Measurements from ENCODE around the gene CHMP1B.
"Not testable (repeated sequence)": the region's sequence is repeated elsewhere in the genome, so short reads cannot be mapped to it uniquely, and the experiment has no call there.

CHMP1B gene

DNA sequence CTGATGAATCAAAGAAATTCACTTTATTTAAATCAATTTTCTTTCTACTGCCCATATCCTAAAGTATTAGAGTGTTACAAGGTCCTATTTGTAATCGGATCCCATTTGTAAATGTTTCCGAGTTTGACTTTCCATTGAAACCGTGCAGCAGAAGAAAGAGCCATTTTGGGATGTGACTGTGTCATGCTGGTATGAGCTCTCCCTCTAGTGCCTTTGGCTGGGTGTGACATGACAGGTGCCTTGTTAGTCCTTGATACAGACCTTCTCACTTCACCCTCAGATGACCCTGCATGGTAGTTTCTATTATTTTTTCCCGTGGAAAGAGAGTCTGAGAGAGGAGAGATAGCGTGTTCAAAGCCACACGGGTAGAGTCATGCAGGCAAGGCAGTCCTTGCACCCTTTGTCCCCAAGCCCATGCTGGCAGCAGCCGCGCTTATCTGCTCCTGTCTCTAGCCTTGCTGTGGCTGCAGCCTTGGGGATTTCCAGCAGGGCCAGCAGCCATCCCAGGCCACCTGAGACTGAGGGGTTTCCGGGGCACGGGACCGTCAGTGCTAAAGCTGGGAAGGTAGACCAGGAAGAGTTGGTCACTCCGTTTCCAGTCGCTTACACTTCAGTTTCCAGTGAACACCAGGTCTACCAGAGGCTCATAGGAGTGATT lies 21.4 kb downstream of the CHMP1B start:
- peak in 1 of 2 donors; percentile 19 for DNase-seq

DNA sequence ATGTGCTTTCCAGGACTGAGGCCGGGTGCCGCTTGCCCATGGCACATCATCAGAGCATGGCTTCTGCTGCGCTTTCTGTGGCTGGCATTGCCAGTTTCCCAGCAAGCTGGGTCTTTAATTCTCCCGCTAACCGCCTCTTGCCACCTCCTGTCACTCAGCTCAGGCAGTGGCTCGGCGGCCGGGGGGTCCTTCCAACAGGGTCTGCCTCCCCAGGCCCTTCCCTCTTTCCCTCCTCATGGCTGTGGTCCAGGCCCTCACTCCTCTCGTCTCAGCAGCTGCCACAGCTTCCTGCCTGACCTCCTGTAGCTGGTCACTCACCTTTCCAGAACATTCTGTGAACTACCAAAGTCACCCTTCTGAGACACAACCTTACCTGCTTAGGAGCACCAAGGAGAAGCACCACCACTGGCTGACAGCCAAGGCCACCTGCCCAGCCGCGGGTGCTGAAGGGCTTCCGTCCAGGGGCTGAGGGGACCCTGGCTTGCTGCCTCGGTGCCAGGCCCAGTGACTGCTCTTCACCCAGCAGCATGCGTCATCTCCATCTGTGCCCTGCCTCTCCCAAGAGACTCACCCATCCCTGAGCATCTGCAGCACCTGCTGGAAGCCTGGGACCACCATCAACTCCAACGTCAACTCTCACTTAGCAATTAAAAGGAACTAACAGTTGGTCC lies 22.6 kb downstream of the CHMP1B start:
- no peak for DNase-seq

DNA sequence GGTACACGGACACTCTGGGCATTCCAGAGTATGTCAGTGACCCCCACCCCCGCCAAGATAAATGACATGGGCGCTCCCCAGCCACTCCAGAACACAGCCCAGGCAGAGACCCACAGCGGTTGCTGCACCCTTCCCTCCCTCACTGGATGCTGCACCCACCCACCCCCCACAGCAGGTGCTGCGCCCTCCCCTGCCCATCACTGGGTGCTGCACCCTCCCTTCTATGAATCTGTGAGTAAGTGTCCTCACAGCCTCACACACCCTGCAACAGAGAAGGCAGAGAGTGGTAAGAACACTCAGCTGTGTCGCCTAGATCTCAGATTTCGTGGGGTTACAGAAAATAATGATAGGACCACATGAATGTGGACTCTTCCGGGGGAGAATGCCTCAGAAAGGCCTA lies 23.5 kb downstream of the CHMP1B start:
- no peak for DNase-seq

DNA sequence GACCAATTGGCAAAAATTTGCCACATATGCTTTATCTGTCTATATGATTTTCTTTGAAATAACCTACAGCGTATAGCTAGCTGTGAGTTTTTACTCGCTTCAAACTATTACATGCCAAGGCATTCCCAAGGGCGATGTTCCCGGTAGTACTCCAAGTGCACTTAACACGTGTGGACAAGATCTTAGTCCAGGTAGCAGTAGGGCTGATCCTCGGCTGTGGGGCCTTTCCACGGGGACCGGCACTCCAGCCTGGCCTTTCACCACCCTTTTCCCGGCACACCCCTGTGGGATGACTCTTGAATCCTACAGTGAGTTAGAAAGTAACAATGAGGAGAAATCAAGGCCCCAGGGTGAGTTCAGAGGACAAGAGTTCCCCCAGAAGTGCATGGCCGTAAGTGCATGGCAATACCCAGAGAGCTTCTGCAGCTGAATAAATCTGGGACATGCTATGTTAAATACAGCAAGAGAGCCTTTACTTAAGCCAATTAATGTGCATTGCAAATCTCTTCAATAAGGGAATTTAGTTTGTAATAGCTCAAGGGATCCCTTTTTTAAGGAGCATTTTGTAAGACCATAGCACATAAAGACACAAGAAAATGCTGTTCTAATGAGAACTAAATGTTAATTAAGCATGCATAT lies 26.4 kb downstream of the CHMP1B start:
- DNase-seq: no peak

DNA sequence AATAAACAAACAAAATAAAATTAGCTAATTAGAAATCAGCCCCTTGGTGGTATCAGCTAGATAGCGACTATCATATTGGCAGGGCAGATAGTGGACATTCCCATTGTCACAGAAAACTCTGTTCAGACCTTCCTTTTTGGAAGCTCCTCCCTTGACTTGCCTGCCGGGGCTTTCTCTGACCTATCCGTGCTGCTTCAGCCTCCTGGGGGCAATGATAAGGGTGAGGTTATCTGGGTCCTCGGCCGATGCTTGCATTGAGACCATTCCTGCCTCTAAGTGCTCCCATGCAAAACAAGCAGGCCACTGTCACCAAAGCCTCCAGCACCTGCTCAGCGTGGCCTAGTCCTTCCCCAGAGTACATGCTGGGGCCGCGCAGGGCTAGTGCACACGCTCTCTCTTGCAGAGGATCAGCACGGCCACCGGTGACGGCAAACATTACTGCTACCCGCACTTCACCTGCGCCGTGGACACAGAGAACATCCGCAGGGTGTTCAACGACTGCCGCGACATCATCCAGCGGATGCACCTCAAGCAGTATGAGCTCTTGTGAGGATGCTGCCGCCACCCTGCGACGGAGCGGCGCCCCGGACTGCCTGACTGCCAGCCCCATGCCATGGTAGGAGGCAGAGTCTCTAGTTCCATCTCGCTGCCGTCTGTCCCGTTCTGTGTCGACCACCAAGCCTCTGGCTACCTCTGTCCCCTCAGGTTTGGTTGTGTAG lies 29.5 kb downstream of the CHMP1B start:
- no peak for DNase-seq

DNA sequence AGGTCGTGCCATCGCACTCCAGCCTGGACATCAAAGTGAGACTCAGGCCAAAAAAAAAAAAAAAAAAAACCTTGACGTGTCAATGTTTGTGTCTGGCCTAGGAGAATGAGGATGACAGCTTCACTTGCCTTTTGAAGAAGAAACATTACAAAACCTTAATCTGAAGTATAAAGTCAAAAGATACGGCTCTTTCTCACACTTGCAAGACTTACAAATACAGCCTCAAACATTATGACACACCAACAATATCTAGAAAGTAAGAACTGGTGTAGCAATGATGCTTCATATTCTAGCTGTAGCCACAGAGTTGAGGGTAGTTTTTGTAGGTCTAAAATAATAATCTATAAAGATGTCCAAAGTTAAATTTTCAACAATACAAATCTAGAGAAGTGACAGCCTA lies 31.4 kb downstream of the CHMP1B start:
- DNase-seq: no peak

DNA sequence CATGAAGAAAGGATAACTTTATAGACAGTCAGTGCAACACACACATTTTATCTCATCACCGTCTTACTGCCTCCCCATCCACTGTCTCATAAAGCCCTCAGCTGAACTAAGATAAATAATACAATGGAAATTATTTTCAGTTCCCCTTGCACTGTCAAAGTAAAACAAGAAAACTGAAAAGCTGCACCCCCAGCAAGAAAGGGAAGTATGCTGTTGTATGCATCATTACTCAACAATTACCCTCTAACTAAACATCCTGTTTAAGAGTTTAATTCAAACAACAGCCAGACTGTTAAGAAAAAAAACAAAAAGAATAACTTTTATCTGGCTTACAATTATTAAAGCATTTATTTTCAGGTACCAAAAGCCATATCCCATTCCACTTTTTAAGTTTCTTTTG lies 31.9 kb downstream of the CHMP1B start:
- DNase-seq: peak in 1 of 2 donors; percentile 16

DNA sequence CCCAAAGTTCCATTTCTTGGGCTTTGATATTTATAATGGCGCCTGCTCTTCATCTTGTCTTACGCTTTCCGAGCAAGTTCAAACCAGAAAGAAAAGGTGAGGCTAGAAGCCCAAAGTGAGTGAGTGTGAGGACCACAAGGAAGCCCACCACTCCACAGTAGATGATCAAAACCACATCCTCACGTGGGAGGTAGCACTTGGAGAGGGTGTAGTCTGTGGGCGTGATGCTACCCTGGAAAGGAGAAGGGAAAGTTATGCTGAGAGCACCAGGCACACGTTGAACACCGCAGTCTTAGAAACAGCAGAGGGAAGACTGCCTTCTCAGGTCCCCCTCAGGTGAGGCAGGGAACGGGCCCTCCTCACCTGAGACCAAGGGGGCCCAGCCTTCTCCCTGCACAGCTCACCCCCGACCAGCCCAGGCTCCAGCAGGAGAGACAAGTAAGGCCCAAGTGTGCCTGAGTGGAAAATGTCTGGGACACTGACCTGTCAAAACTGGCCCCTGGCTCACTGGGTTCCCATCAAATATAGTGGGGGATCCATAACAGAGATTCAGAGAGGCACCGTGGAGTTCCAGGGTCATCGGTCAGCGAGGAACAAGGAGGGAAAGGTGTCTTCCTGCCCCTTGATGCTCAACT lies 33.3 kb downstream of the CHMP1B start:
- DNase-seq: no peak

DNA sequence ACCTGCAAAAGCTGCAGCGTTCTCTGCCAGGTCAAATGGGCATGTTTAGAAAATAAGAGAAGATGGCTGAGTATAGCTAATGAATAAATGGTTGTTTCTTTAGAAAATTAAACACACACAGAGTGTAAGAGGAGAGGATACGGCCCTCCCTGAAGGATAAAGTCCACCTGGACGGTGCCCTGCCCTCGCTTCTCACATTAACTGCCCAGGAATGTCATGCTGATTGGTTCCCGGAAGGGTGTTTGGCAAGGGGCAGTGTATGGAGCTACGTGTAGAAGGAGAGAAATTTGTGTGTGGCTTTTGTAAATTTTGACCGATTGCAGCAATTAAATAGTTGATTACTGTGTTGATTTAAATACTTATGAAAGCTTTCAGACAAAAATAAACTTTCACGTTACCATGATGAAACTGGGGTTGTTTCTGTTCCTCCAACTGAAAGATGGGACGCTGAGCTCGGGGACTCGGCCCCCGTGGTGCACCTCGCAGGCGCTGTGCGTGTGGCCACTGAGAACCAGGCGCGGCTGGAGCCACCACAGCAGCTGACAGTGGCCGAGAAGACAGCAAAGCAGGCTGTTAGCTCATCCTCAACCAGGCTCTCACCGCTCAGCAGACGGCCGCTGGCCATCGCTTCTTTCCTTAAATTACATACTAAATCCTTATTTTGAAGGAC lies 34.2 kb downstream of the CHMP1B start:
- peak in 1 of 2 donors; percentile 43 for DNase-seq

DNA sequence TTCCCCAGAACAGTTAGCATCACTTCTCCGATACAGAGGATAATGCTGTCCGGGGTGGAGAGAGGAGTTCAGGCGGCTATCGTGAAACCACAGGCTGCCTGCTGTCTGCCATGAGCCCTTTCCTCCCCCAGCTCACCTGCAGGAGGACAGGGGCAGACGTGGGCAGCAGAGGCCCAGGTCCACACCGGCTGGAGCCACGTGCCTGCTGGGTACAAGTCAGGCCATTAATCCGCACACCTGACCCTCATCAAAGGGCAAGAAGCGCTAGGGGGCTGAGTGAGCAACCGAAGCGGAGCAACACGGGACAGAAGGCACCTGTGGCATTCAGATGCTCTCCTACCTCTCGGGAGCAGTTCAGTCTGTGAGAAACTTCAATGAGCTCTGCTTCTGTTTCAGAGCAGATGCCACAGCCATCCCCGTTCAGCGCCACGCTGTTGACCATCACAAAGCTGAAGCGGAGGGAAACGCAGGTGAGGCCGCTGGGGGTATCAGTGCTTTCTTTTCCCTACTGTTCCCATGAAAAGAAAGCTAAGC lies 35.4 kb downstream of the CHMP1B start:
- no peak for DNase-seq

DNA sequence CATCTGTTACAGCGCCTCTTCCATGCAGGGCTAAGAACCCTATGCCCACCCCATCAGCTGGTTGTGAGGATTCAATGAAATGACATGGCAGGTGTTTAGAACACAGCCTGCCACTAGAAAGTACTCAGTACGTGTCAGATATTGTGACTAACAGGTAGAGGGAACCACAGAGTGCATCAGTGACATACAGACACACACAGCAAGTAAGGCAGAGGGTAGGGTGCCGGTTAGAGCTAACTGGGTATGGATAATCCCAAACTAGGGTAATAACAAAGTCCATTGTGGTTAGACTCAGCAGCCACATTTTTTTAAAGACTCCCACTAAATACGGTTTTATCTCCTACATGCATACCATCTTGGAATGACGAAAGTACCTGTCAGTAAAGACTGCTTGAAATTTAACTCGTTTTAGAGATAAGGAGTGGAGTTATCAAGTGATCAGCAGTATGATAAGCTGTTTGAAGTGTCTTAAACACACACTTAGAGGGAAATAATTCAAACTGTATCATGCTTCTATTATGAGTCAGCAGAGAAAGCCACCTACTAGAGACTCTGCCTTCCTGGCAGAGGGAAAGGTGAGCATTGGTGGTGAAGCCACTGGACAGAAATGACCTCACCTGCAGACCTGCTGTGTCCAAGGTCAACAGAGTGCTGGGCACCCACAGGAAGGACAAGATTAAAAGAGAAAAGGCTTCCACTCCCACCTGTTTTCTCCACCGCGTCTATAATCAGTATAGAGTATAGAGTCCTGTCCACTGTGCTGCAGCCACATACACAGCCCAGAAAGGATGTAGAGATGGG lies 36.3 kb downstream of the CHMP1B start:
- DNase-seq: no peak

DNA sequence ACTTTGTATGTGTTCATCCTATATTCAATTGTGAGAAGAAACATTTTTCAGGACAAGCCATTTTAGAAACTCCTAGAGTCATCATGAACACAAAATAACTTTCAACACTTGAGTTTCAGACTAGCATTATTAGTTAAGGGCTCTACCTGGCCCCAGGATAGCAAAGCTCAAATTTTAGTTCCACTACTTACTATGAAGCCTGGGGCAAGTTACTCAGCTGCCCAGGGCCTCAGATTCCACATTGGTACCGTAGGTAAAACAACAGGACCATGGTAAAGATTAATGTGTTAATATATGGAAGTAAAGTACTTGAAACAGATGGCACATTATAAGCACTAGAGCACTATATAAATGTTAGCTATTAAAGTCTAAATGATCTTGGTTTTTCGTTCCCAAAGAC lies 37.5 kb downstream of the CHMP1B start:
- DNase-seq: no peak

DNA sequence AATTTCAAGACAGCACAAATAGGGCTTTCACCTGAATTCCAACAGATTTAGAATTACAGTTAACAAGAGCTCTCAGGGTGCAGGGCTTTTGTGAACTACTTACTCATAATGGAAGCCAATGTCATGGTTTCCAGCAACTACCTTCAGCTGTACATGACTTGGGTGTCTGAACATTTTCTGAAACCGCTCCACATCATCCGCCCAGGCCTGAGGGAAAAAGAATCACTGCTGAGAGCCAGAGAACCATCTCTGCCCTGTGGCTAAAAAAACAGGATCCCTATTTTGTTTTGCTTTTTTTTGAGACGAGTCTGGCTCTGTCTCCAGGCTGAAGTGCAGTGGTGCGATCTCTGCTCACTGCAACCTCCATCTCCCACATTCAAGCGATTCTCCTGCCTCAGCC lies 38.1 kb downstream of the CHMP1B start:
- DNase-seq: no peak

DNA sequence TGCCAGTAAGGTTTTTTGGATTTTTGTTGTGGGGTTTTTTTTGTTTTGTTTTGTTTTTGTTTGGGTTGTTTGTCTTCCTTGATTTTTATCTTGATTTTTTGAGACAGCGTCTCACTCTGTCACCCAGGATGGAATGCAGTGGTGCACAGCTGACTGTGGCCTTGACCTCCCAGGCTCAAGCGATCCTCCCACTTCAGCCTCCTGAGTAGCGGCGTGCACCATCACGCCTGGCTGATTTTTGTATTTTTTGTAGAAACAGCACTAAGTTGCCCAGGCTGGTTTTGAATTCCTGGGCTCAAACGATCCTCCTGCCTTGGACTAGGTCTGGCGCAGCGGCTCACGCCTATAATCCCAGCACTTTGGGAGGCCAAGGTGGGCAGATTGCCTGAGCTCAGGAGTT lies 40.5 kb downstream of the CHMP1B start:
- DNase-seq: no peak

DNA sequence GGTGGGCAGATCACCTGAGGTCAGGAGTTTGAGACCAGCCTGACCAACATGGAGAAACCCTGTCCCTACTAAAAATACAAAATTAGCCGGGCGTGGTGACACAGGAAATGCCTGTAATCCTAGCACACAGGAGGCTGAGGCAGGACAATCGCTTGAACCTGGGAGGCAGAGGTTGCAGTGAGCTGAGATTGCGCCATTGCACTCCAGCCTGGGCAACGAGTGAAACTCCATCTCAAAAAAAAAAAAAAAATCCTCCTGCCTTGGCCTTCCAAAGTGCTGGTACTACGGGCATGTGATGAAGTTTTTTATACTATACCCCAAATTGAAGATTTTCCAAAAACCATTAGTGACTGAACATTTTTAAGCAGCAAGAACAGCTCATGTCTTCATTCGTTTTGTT lies 41.2 kb downstream of the CHMP1B start:
- DNase-seq: not testable (repeated sequence)

DNA sequence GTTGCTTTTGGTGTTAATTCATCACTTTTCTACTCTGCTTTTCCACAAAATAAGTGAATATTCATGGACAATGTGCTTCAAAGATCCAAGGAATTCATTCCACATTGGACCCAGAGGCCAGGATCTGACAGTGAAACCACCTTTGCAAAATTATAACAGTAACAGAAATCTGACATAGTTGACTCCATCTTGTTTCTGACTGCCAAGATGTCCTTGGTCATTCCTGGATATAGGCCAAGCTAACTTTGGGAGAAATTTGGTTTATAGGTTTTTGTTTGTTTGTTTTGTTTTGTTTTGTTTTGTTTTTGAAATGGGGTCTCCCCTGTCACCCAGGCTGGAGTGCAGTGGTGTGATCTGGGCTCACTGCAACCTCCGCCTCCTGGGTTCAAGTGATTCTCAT lies 46.6 kb downstream of the CHMP1B start:
- DNase-seq: no peak

DNA sequence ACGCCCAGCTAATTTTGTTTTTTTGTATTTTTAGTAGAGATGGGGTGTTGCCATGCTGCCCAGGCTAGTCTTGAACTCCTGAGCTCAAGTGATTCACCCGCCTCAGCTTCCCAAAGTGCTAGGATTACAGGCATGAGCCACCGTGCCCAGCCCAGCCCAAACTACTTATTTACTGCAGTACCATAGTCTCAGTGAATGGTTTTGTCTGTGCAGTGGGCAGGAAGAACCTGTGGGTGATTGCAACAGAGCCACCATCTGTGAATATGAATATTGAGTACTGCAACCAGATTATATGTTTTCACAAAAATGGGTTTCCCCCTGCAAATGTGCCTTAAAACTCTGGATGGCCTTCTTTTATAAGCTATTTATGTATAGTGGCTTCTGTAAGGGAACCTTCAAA lies 47.9 kb downstream of the CHMP1B start:
- no peak for DNase-seq

DNA sequence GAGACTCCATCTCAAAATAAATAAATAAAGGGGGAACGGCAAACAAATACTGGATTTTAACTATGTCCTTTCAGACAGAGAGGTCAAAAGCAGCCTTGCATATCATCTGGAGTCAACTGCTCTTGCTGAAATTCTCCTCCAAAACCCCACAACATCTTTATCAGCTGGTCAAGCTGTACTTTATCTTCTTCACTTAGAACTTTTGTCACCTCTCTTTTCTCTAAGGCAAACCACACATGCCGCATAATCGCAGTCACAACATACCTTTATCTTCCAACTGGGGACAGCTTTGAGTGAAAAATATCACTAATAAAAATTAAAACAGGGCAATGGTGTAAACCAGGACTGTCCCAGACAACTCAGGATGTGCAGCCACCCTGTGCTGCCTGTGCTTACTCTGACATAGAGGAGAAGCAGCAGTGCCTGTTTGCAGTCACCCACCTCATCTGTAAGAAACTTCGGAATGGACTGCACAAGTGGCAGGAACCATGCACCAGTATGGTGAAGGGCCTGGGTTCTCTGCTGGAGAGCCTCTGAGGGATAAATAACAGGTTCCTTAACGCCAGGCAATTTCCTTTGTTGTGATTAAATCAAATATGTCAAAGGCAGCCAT lies 50.7 kb downstream of the CHMP1B start:
- DNase-seq: no peak

DNA sequence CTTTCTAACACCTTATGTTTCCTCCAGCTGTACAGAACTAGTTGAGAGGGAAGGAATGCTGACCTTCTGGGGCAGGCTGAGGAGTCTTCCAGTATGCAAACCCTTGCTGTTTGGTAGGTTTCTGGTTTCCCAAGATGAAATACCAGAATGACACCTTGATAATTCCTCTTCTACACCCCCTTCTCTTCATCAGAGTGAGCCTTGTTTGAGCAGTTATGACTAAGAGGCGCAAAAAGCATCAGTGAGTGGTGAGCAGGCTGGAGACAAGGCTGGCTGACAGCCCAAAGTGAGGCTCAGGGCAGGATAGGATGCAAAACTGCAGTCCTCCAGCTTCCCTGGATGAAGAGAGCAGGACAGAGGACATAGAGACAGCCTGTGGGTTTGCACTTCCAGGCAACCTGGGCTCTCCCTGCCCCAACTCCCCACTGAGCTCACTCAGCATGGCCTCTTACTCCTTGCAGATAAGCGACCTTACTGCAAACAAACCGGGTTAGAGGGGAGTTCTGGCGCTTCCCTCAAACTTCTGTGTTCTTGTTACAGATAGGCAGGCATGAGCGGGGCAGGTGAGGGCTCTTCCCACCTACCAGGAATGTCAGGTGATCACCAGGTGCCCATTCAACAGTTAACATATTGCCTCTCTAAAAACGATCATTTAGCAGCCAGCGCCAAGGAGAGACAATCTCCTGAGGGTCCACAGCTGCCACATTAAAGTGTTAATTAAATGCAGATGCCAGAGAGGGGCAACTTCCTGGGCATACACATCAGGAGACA lies 51.5 kb downstream of the CHMP1B start:
- no peak for DNase-seq

Data from CD4-positive, alpha-beta T cell treated with Interleukin-1 beta for 1 hour (primary cell).